HG03571 (cell line): Measurements from ENCODE around the gene FZD7.

Source experiments
- ATAC-seq: cut with Tn5 transposase; IDR thresholded peaks from one replicate; pipeline ENCODE4 v1.9.1; 2021; ENCODE audit not compliant: unreplicated experiment

FZD7 gene

DNA sequence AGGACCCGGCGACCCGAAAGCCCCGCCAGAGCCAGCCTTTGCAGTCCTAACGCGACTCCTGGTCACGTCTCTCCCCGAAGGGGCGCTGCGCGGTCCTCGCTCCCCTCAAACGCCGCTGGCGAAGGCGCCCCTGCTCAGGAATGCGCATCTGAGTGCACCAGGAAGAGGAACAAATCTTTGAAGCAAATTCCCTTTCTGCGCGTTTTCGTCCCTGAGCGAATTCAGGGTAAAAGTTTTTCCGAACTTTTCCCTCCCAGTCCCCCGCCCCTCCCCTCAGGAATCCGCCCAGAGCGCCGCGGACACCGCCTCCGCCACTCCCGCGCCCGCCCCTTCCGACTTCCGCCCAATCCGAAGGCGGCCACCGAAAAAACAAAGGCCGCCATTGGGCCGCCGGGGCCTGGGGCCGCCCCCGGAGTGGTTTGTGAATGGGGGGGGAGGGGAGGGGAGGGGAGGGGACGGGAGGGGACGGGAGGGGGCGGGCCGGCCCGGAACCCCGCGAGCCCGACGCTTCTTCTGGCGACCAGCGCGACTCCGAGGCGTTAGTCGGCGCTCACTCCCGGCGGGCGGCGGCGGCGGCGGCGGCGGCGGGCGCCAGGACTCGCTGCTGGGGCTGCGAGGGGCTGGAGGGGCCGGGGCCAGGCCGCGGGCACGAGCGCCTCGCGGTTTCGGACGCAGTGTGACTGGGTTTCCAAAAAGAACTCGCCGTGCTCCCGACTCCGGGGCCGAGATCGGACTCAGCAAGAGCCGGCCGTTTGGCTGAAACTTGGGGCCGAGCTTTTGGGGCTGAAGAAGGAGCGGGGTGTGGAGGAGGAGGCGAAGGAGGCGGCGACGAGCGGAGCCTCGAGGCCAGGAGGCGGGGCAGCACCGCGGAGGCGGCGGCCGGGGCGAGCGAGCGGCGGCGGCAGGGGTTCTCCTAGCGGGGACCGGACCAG, at the start of gene FZD7:
Gene FZD7 (plus strand): TSS at position 539 of the 932 bp plus-strand sequence. CDS start 793 bp downstream, outside the sequence.
- ATAC-seq = peak; percentile 74

DNA sequence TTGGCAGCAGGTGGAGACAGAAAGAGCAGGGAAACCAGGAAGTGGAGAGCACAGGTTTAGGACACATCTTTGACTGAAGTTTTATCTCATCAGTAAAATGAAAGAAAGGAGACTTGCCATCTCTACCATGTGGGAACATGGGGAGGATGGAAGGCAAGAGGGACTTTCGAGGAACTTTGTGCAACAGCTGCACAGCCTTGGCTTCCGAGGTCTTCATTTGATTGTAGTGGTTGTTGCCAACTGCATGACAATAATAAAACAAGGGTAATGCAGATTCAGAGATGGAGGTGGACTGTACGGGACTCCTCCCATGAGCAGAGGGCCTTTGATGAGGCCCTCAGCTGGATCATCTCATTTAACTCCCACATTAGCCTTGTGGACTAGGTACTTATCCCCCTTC, 49.3 kb upstream of the FZD7 start:
- ATAC-seq = no peak

DNA sequence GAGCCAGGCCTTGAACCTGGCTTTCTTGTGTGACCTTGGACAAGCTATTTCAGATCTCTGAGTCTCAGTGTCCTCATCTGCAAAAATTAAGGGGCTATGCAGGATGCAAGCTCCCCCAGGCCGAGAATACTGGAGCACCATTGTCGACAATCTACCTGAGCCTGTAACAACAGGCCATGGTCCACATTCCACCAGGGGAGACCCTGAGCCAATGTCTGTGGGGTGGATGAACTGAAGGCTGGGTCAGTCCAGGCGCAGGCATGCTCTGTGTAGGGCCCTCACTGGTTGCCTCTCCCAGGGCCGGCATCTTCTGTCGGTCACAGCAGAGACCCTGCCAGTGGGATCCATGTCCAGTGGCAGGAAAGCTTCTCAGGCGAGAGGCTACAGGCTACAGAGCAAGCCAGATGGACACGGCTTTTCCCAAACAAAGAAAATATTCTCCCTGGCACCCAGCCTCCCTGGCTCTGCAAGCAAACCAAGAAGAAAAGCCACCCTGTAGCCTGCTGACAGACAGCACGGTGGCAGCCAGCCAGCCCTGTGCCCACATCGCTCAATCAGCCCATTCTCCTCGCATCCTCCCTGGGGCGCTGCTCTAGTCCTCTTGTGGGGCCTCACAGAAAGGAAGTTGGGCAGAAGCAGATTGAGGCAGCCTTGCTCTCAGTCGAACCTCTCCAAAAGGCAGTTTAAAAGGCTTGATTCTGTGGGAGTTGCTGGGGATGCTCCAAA, 48.7 kb upstream of the FZD7 start:
- ATAC-seq = no peak

DNA sequence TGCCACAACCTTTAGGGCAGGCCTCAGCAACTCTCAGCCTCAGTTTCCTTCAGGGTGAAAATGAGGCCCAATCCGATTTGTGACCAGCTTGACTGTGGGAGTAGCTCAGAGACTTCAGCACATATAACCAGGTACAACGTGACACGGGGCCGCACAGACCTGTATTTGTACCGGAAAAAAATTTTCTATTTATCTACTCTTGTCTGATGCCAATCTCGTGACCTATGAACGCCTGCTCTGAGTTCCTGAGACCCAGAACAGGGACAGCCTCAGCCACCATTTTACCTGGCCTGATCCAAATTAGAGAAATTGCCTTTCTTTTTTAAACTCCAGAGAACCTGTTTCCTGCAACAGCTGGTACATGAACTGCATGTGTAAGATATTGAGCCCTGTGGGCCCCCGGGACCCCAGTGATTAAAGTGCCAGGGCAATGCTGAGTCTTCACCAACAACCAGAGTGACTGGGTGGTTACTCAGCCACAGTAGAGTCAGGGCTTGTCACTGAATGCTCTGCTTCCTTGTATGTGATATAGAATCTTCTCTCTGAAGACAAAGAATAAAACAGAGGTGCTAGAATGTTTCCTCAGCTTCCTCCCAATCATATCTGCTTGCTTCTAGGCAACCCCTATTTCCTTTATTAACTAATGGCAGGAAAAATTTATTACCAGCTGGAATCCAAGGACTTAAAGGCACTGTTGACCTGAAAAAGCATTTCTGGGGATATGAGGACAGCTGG, 47.8 kb upstream of the FZD7 start:
- no peak for ATAC-seq

DNA sequence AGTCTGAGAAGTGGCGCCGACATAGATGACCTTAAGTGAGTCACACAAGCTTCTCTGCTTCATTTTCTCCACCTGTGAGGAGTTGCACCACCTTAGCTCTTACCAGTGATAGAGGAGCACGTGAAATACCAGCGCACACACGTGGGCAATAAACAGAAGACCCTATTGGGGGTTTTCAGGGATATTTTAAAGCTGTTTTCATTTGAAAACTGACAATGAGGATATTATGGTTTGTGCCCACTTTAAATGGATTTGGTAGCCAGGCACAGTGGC, 47.3 kb upstream of the FZD7 start:
- no peak for ATAC-seq

DNA sequence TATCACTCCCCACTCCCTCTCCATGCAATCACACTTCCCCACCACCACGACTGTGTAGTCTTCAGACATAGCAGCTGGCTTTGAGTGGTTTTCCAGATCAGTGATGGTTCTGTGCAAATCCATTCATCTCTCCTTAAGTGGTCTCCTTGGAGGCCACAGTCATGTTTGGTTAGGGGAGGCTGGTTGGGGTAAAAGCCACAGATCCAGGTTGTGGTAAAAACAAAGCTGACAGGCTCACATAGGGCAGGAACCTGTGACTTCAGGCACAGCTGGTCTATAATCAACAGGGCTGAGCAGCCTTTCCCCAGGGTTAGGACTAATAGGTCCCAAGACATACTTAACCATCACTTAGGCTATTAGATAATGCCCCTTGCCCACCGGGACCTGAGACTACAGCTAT, 46.2 kb upstream of the FZD7 start:
- ATAC-seq = no peak

DNA sequence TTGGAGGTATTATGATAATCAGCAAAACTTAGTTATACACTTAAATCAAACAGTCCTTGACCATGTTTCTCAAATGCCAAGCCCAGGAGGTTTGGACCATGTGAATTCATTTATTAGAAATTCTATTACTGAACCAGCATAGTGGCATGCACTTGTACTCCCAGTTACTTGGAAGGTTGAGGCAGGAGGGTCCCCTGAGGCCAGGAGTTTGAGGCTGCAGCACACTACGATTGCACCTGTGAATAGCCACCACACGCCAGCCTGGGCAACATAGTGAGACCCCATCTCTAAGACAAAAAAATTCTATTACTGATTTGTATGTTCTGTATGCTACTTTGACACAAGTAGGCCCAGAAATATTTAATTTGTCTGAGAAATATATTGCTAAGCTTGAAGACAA, 43.6 kb upstream of the FZD7 start:
- ATAC-seq = no peak

DNA sequence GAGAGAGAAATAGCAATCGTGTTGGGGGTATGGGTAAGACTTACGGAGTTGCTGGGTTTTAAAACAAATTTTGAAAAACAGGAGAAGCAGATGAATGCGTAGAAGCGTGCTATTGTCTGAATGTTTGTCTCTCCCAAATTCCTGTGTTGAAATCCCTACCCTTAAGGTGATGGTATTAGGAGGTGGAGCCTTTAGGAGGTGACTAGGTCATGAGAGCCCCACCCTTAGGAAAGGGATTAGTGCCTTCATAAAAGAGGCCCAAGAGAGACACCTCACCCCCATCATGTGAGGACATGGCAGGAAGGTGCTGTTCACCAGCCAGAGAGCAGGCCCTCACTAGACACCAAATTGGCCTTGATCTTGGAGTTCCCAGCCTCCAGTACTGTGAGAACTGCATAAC, 40.7 kb upstream of the FZD7 start:
- ATAC-seq = no peak

DNA sequence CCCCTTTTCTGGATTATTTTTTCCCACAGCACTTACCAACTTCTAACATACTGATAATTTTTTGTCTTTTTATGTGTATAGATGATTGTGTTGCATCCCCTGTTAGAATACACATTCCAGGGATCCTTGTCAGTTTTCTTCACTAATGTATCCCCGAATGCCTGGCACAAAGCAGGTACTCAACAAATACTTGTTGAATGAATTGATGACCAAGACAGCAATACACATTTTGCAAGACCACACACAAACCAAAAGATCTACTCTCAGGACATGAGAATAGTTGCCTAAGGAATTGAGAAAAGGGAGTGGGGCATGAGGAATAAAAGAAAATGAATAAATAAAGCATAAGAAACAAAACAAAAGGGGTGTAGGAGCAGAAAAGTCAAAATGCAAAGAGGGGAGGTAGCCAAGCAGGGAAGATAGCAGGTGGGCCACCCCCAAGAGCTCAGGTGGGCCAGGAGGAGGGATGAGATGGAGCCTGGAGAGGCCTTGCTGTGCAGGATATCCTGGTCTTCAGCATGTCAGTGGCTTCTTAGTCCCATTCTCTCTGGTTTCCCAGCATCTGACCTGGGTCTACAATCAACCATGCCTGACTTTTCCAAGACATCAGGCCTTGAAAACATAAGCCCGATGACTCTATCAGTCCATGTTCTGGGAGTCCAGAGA, 38.5 kb upstream of the FZD7 start:
- no peak for ATAC-seq

DNA sequence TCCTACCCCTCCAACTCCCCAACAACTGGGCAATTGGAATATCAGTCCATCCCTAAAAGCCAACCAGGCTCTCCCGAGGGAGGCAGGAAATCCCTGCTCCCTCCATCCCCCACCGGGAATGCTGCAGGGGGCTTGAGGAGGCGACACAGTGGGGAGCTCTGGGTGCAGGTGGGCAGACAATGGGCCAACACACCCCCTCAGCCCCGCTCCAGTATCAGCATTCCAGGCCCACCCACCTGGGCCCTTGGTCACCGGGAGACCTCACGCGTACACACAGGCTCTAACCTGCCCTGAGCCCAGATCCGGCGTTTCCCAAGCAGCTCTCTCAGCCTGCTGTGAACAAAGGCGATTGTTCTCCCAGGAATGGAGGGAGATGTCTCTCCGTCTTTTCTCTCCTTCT, 37.6 kb upstream of the FZD7 start:
- ATAC-seq = no peak

DNA sequence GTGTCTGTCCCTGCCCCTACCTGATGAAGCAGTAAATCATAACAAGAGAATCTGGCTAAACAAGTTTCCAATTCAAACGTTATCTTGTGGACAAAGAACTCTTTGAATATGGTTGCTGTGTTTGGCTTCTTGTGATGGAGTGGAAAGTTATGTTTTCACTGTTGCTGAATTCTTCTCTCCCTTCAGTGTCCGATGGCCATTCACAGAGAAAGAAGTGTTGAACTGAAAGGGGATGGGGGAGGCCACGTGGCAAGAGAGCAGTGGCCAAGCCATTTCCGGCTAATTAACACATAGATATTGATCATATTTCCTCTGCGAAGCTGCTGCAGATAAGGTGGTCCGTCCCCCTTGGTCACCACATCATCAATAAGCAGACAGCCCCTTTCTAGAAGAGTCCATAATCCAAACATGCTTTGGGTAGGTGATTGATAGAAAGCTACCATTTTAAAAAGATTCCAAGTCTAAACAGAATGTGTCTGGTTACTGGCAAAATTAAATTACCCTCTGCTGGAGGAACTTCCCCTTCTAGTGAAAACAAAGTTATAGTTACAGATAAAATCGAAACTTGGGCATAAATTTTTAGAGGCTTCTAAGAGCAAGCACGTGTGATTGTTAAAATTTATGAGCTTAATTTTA, 36.9 kb upstream of the FZD7 start:
- ATAC-seq = no peak

DNA sequence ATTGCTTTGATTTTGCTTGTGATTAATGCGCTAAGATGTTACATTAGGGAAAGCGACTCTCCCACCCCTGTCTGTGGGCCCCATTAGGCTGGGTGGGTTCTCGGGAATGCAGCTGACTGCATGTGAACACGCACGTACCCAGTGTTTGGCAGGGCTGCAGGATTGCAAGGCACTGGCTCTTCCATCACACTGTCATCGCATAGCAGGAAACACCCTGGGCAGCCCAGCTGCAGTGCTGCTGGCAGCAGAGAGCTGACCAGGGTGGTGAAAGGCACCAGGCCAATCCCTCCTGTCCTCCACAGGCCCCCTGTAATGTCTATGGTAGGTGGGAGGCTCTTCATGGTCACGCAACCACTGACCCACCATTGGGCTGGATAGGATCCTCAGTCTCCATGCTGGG, 34.4 kb upstream of the FZD7 start:
- ATAC-seq = no peak

DNA sequence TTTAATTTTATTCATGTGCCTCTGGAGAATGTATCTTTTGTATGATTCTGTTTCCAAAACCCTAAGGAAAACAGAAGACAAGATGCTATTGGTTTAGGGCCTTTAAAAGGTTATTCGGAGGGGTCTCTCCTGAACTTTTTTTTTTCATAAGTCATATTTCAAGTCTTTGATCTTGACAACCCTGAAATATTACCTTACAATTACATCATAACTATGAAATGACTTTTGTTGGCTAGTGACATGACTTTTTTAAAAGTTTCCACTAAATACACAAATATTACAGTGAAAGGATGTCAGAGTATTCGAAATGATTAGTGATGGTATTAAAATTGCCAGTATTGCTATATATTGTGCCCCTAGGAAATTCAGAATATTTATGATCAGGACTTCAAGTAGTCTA, 31.8 kb upstream of the FZD7 start:
- no peak for ATAC-seq

DNA sequence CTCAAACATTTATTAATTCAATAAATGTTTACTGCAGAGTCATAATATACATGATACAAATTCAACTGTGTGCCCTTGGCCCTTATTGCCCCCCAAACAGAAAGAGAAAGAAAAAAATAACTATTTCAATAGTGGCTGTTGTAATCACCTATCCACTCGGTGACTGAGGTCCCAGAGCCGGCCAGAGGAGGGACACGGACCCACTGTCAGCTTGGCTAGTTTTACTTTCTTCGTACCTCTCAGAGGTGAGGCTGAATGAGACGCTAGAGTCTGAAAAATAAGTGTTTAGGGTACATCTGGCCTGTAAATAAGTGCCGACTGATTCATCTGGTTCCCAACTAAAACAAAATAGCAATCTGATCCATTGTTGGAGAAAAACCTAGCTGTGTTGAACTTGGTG, 31.3 kb upstream of the FZD7 start:
- no peak for ATAC-seq

DNA sequence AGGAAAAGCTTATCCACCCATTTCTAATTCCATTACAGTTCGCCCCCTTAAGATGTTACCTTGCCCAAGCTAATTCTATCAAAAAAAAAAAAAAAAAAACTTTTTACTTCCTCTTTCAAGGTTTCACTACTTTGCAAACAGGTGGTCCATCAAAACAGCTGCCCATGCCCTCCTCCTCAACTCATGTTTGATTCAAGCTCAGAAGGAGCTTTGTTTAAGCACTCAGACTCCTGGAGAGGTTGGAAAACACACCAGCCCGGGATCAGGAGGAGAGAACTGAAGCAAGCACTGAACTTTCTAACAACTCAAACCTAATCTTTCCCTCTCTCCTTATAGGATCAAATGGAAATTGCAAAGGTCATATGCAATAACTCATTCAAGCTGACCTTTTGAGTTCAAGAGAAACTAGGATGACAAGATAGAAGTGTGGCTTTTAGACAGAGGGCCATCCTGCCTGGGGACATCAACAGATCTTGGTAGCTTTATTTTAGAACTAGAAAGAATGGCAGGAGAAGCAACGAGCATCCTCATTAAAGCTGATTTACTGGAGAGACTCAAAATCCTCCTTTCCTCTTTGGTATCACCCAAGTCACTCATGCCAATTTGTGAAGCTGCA, 28.3 kb upstream of the FZD7 start:
- ATAC-seq = no peak

DNA sequence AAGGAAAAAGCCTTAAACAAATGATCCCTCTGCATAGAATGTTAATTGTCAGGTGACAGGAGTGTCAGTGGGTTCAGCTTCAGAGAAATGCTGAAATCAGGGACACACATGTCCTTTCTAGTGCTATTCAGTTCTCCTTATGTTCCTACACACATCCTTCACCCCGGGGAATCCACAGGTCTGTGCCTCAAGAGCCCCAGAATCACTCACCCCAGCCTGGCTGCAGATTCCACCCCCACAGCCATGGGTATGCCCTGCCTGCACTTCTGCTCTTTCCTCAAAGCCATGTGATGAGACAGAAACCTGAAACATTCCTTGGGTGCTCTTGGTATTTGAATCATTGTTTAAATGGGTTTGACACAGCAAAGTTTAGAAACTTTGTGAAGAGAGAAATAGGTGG, 27.4 kb upstream of the FZD7 start:
- ATAC-seq = no peak

DNA sequence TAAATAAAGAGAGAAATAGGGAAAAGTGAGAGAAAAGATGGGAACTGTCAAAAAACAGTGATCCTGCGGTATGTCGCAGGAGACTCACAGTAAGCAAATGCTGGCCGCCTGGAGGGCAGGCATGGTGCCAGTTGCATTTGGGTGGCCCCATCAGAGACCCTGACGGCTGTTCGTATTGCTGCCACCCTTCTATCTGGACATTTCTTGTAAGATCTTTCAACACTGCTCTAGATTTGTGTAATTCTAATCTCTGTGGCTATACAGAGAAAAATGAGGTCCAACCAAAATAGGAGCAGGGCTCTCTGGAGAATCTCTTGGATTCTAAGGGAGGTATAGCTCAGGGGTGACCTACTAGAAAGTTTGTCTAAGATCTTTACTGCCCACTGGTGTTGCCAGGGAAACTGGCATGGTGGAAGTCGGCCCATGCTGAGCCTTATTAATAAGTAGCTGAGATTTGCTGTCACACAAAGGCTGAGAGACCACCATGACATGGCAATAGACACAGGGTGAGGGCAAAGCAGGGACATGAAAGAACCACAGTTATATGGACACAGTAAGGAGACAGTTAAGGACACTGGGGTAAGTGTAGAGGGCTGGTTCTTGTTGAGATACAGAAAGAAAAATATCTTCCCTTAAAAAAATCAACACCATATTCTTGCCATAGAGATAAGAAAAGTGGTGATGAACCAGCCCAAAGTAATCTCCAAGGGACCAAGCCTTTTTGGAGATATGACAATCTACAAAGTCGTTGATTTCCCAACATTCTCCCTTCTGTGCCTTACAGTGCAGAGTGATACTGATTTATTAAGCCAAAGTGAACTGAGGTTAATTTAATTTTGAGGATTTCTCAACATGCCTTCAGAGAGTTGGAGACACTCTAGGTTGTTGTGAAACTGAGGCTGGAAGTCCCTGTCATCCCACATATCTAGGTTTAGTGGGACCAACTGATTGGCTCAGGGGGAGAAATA, 26.4 kb upstream of the FZD7 start:
- ATAC-seq = no peak

DNA sequence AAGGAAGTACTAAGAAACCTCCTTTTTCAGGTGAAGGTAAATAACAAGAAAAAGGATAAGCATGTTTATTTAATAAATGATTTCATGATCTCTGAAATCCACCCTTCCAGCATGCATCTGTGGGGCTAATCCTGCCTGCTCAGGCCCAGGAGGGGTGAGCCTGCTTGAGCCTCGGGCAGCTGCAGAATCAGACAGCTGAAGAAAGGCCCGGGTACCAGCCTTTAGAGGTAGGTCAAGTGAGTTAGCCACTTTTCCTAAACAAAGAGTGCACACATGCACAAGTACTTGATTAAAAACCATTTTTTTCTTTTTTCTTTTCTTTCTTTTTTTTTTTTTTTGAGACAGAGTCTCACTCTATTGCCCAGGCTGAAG, 25.7 kb upstream of the FZD7 start:
- ATAC-seq = no peak

DNA sequence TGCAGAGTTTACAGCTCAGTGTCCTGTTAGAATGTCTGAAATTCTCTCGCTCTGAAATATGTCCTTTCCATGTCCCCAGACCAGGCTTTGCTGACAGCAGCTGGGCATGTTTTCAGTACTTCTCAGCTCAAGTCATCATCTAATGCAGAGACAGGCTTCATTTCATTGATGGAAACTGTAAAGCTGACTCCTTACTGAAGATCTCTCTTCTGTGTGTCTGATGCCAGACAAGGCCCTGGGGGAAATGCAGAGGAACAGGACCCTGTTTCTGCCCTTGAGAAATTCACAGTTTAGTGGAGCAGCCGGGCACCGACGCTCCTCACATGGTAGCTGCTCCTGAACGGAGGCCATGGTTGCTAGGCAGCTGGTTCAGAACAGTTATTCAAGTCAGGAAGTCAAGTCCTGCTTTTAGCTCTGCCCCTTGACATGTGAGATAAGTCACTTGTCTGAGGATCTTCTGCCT, 24.6 kb upstream of the FZD7 start:
- no peak for ATAC-seq
